Measurements from ENCODE around the gene GATB.

GATB gene

GRCh38 chr4:151644622-151645021, 116.2 kb downstream of the GATB start:
- DNase-seq = no peak

- DNase-seq = no peak
Measured at GRCh38 chr4:151643564-151643963, 117.2 kb downstream of the GATB start.

GRCh38 chr4:151641983-151642382, 118.8 kb downstream of the GATB start:
- no peak for DNase-seq

GRCh38 chr4:151641167-151641566, 119.6 kb downstream of the GATB start:
- no peak for DNase-seq

GRCh38 chr4:151640381-151640780, 120.4 kb downstream of the GATB start:
- no peak for DNase-seq

- DNase-seq = no peak
Measured at GRCh38 chr4:151638295-151638858, 122.4 kb downstream of the GATB start.

GRCh38 chr4:151631349-151631748, 129.5 kb downstream of the GATB start:
- DNase-seq = no peak

- DNase-seq = no peak
Measured at GRCh38 chr4:151629097-151629783, 131.6 kb downstream of the GATB start.

GRCh38 chr4:151628001-151628608, 132.7 kb downstream of the GATB start:
- DNase-seq = no peak

- DNase-seq = no peak
Measured at GRCh38 chr4:151627491-151627890, 133.3 kb downstream of the GATB start.

- no peak for DNase-seq
Measured at GRCh38 chr4:151626751-151627150, 134.1 kb downstream of the GATB start.

GRCh38 chr4:151626228-151626627, 134.6 kb downstream of the GATB start:
- no peak for DNase-seq

- no peak for DNase-seq
Measured at GRCh38 chr4:151624626-151625565, 135.9 kb downstream of the GATB start.
